OCI-LY1 (cell line): Measurements from ENCODE around the gene ALPI.

Experiments
- CTCF ChIP-seq: fragments of 200-600 bp; sonication (generic), shearing (Covaris generic); IDR thresholded peaks from 2 replicates; pipeline ENCODE4 v1.5.1; 2017; ENCODE audit warnings: mild to moderate bottlenecking, antibody characterized with exemption, low read length, moderate library complexity, mixed read lengths
- EZH2 ChIP-seq: fragments of 200-600 bp; sonication (generic), shearing (Covaris generic); IDR thresholded peaks from 2 replicates; pipeline ENCODE4 v1.8.0; 2017; ENCODE audit warnings: borderline replicate concordance, mixed run types, mild to moderate bottlenecking, antibody characterized with exemption, low read length, moderate library complexity, mixed read lengths

DNA sequence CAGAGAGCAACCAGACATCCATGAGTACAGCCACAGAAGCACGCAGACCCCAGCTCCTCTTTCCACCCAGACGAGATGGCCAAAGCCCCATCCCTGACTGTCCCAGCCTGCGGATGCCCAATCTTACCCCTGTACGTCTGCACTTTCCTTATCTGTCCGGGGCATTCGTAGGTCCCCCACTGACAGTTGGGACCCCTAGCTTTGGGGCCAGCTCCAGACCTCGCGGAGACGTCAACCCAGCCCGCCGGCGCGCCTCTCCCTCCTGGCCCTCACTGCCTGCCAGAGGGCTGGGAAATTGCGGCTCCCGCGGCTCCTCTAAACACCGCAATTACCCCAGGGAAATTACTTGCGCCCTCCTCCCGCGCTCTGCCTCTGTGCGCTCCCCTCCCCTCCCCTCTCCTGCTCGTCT, 29.4 kb downstream of the ALPI start:
- TF ChIP-seq CTCF (no peak), EZH2 (no peak)
